ENCODE data around the gene PLA1A.

GRCh38 chr3:119592861-119593260, 4.8 kb upstream of the PLA1A start:
- TF ChIP-seq, protein P1, sequence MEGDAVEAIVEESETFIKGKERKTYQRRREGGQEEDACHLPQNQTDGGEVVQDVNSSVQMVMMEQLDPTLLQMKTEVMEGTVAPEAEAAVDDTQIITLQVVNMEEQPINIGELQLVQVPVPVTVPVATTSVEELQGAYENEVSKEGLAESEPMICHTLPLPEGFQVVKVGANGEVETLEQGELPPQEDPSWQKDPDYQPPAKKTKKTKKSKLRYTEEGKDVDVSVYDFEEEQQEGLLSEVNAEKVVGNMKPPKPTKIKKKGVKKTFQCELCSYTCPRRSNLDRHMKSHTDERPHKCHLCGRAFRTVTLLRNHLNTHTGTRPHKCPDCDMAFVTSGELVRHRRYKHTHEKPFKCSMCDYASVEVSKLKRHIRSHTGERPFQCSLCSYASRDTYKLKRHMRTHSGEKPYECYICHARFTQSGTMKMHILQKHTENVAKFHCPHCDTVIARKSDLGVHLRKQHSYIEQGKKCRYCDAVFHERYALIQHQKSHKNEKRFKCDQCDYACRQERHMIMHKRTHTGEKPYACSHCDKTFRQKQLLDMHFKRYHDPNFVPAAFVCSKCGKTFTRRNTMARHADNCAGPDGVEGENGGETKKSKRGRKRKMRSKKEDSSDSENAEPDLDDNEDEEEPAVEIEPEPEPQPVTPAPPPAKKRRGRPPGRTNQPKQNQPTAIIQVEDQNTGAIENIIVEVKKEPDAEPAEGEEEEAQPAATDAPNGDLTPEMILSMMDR (IDR thresholded peaks at IDR 0.05; ENCODE audit: extremely low read depth in 1 of 2, insufficient read depth in 1 of 2, low read depth in 1 of 2, low read length in 2 of 2): no peak
- TF ChIP-seq FOS (IDR thresholded peaks at IDR 0.05; ENCODE audit: borderline replicate concordance, insufficient read depth, low read length) (no peak), MAX (IDR thresholded peaks at IDR 0.05; ENCODE audit: insufficient read depth, insufficient read length) (no peak), GATA2 (IDR thresholded peaks at IDR 0.05; ENCODE audit: insufficient read depth, insufficient read length, low read depth, low read length) (no peak), POLR2A (IDR thresholded peaks at IDR 0.05; ENCODE audit: low read depth, low read length) (no peak), MYC (IDR thresholded peaks at IDR 0.05; ENCODE audit: low read depth, low read length) (no peak), EZH2 (IDR thresholded peaks at IDR 0.05; ENCODE audit: borderline replicate concordance, low read depth, low read length, severe bottlenecking) (no peak), POLR2AphosphoS5 (IDR thresholded peaks at IDR 0.05; ENCODE audit: insufficient read depth, low read depth, low read length) (no peak), JUN (IDR thresholded peaks at IDR 0.05; ENCODE audit: borderline replicate concordance, insufficient read depth, insufficient read length, low read depth) (no peak)

Measured in endothelial cell of umbilical vein (primary cell).